HEK293 (cell line): ENCODE data around the gene NTF4.
"Not testable (repeated sequence)": the region's sequence is repeated elsewhere in the genome, so short reads cannot be mapped to it uniquely, and the experiment has no call there.

Experiments
- CTCF ChIA-PET: fragments of 350-600 bp; formaldehyde crosslinking; extraction: SDS; loops from one replicate; lab custom pipeline; 2021; ENCODE audit warnings: antibody characterized with exemption; lab: Yijun Ruan, JAX
- POLR2A ChIA-PET: fragments of 300-600 bp; formaldehyde crosslinking; extraction: SDS; loops from one replicate; lab custom pipeline; 2020; ENCODE audit warnings: antibody characterized with exemption, inconsistent platforms; lab: Yijun Ruan, JAX
- H3K27ac ChIP-seq: fragments of 200-500 bp; sonication (Bioruptor generic); 2 replicates; pipeline ENCODE4 v1.5.1; 2014; ENCODE audit warnings: low read depth, low read length, control low read depth, inconsistent platforms; ENCODE audit errors: extremely low read depth
- H3K36me3 ChIP-seq, 2 experiments: fragments of 200-500 bp in 1 of 2; sonication (Bioruptor generic) in 1 of 2; 1 replicate in 1 of 2; 2 replicates in 1 of 2; pipeline ENCODE4 v1.5.1; 2014 to 2017; ENCODE audit warnings: inconsistent platforms in 2 of 2, low read length in 2 of 2; ENCODE audit not compliant: control insufficient read depth in 2 of 2, insufficient read depth in 1 of 2
- H3K4me1 ChIP-seq: fragments of 200-500 bp; sonication (Bioruptor generic); 2 replicates; pipeline ENCODE4 v1.5.1; 2014; ENCODE audit warnings: mild to moderate bottlenecking, low read length, inconsistent platforms; ENCODE audit not compliant: control insufficient read depth, insufficient read depth
- H3K4me3 ChIP-seq: 2 replicates; pipeline ENCODE4 v1.5.1; 2011; ENCODE audit warnings: low read depth, mild to moderate bottlenecking, control low read depth, low read length, moderate library complexity
- H3K9me3 ChIP-seq: fragments of 200-500 bp; sonication (Bioruptor generic); 2 replicates; pipeline ENCODE4 v1.5.1; 2014; ENCODE audit warnings: low read depth, low read length, inconsistent platforms; ENCODE audit not compliant: control insufficient read depth, insufficient read depth
- BCL11A ChIP-seq: fragments of 450-650 bp; formaldehyde crosslinking; IDR thresholded peaks from 2 replicates; pipeline ENCODE4 v1.5.1; 2016; ENCODE audit warnings: low read depth, missing biosample characterization, missing genetic modification characterization
- GLIS1 ChIP-seq: fragments of 450-650 bp; formaldehyde crosslinking; IDR thresholded peaks from 2 replicates; pipeline ENCODE4 v1.5.1; 2016; ENCODE audit warnings: missing biosample characterization, missing genetic modification characterization
- KLF8 ChIP-seq: fragments of 450-650 bp; formaldehyde crosslinking; IDR thresholded peaks from 2 replicates; pipeline ENCODE4 v1.5.1; 2016; ENCODE audit warnings: missing biosample characterization, missing genetic modification characterization
- OVOL3 ChIP-seq: fragments of 450-650 bp; formaldehyde crosslinking; IDR thresholded peaks from 2 replicates; pipeline ENCODE4 v1.5.1; 2016; ENCODE audit warnings: missing biosample characterization, missing genetic modification characterization
- SETDB1 ChIP-seq: IDR thresholded peaks from one replicate; pipeline ENCODE4 v1.6.1; 2017; ENCODE audit warnings: mild to moderate bottlenecking, low read length, moderate library complexity, mixed read lengths; ENCODE audit not compliant: insufficient read length
- SP2 ChIP-seq: fragments of 450-650 bp; formaldehyde crosslinking; IDR thresholded peaks from 2 replicates; pipeline ENCODE4 v1.5.1; 2016; ENCODE audit warnings: missing biosample characterization, missing genetic modification characterization
- ZBTB1 ChIP-seq: fragments of 450-650 bp; formaldehyde crosslinking; IDR thresholded peaks from 2 replicates; pipeline ENCODE4 v1.5.1; 2016; ENCODE audit warnings: missing biosample characterization, missing genetic modification characterization
- ZBTB21 ChIP-seq: fragments of 450-650 bp; formaldehyde crosslinking; IDR thresholded peaks from 2 replicates; pipeline ENCODE4 v1.5.1; 2017; ENCODE audit warnings: missing biosample characterization, missing genetic modification characterization
- ZIC2 ChIP-seq: fragments of 450-650 bp; formaldehyde crosslinking; IDR thresholded peaks from 2 replicates; pipeline ENCODE4 v1.5.1; 2016; ENCODE audit warnings: missing biosample characterization, missing genetic modification characterization
- ZNF121 ChIP-seq: fragments of 450-650 bp; formaldehyde crosslinking; IDR thresholded peaks from 2 replicates; pipeline ENCODE4 v1.5.1; 2016; ENCODE audit warnings: missing biosample characterization, missing genetic modification characterization
- ZNF324 ChIP-seq: fragments of 450-650 bp; formaldehyde crosslinking; IDR thresholded peaks from 2 replicates; pipeline ENCODE4 v1.5.1; 2016; ENCODE audit warnings: missing biosample characterization, missing genetic modification characterization
- ZNF37A ChIP-seq: fragments of 450-650 bp; IDR thresholded peaks from 2 replicates; pipeline ENCODE4 v1.5.1; 2018; ENCODE audit warnings: missing biosample characterization, missing genetic modification characterization
- ZNF514 ChIP-seq: fragments of 450-650 bp; formaldehyde crosslinking; IDR thresholded peaks from 2 replicates; pipeline ENCODE4 v1.5.1; 2016; ENCODE audit warnings: missing biosample characterization, missing genetic modification characterization
- ZNF549 ChIP-seq: fragments of 450-650 bp; IDR thresholded peaks from 2 replicates; pipeline ENCODE4 v1.5.1; 2018; ENCODE audit warnings: missing biosample characterization, missing genetic modification characterization, mild to moderate bottlenecking, inconsistent platforms, moderate library complexity
- ZNF76 ChIP-seq: fragments of 450-650 bp; formaldehyde crosslinking; IDR thresholded peaks from 2 replicates; pipeline ENCODE4; 2016; ENCODE audit warnings: low read depth, missing biosample characterization, missing genetic modification characterization, borderline replicate concordance
- TF ChIP-seq, protein P1 (sequence below): fragments of 450-650 bp; formaldehyde crosslinking; IDR thresholded peaks from 2 replicates; pipeline ENCODE4 v1.5.1; 2016; ENCODE audit warnings: missing biosample characterization, missing genetic modification characterization
- TF ChIP-seq, protein P2 (sequence below): fragments of 450-650 bp; formaldehyde crosslinking; IDR thresholded peaks from 2 replicates; pipeline ENCODE4 v1.5.0; 2017; ENCODE audit warnings: missing biosample characterization, missing genetic modification characterization, borderline replicate concordance
- TF ChIP-seq, protein P3 (sequence below): fragments of 450-650 bp; formaldehyde crosslinking; IDR thresholded peaks from 2 replicates; pipeline ENCODE4 v1.5.1; 2016; ENCODE audit warnings: missing biosample characterization, missing genetic modification characterization
- TF ChIP-seq, protein P4 (sequence below): fragments of 450-650 bp; formaldehyde crosslinking; IDR thresholded peaks from 2 replicates; pipeline ENCODE4 v1.5.1; 2016; ENCODE audit warnings: missing biosample characterization, missing genetic modification characterization
- TF ChIP-seq, protein P5 (sequence below): fragments of 450-650 bp; formaldehyde crosslinking; IDR thresholded peaks from 2 replicates; pipeline ENCODE4 v1.5.1; 2016; ENCODE audit warnings: missing biosample characterization, missing genetic modification characterization
- TF ChIP-seq, protein P6 (sequence below): fragments of 450-650 bp; formaldehyde crosslinking; IDR thresholded peaks from 2 replicates; pipeline ENCODE4 v1.5.1; 2016; ENCODE audit warnings: missing biosample characterization, missing genetic modification characterization

NTF4 gene

DNA sequence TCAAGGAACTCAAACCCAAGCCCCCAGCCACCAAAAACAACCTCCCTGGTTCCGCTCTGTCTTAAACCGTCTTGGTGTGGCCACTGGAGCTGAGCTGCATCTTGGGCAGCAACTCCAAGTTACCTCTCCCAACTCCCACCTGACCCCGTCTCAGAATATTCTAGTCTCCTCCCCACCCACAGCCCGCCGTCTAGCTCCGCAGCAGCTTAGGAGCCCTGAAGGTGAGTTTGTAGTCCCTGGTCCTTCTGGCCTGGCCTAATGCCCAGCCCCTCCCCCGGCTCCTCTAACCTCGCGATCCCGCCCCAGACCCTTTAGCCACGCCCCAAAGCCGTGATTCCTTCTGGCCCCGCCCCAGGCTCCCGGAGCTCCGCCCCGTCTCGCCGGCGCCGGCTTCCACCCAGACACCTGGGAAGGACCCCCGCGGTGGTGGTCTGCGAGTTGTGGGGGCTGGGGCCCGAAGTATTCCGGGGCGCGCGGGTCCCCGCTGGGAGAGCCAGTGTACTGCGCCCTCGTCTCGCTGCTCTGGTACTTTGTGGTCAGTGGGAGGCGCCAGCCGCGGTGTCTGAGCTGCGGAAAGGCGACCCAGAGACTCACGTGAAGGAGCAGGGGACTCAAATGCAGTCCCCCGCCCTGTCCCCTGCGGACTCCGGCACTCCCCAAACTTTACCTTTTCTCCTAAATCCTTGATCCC is 45.2 kb downstream of the NTF4 start (continued):
- no peak for TF ChIP-seq ZBTB21 (tag by site-specific recombination)
- TF ChIP-seq ZNF324 (tag by site-specific recombination), result no peak
- TF ChIP-seq KLF8, result peak; percentile 19; the same call in 1 of the 2 replicates
- TF ChIP-seq ZNF549, result no peak
- TF ChIP-seq, protein P1, sequence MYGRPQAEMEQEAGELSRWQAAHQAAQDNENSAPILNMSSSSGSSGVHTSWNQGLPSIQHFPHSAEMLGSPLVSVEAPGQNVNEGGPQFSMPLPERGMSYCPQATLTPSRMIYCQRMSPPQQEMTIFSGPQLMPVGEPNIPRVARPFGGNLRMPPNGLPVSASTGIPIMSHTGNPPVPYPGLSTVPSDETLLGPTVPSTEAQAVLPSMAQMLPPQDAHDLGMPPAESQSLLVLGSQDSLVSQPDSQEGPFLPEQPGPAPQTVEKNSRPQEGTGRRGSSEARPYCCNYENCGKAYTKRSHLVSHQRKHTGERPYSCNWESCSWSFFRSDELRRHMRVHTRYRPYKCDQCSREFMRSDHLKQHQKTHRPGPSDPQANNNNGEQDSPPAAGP, result no peak
- no peak for TF ChIP-seq ZNF121 (tag by site-specific recombination)
- TF ChIP-seq ZNF514 (tag by site-specific recombination), result no peak
- TF ChIP-seq, protein P2, sequence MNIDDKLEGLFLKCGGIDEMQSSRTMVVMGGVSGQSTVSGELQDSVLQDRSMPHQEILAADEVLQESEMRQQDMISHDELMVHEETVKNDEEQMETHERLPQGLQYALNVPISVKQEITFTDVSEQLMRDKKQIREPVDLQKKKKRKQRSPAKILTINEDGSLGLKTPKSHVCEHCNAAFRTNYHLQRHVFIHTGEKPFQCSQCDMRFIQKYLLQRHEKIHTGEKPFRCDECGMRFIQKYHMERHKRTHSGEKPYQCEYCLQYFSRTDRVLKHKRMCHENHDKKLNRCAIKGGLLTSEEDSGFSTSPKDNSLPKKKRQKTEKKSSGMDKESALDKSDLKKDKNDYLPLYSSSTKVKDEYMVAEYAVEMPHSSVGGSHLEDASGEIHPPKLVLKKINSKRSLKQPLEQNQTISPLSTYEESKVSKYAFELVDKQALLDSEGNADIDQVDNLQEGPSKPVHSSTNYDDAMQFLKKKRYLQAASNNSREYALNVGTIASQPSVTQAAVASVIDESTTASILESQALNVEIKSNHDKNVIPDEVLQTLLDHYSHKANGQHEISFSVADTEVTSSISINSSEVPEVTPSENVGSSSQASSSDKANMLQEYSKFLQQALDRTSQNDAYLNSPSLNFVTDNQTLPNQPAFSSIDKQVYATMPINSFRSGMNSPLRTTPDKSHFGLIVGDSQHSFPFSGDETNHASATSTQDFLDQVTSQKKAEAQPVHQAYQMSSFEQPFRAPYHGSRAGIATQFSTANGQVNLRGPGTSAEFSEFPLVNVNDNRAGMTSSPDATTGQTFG, result no peak
- peak; percentile 36; the same call in 1 of the 2 replicates for TF ChIP-seq GLIS1 (tag by site-specific recombination)
- TF ChIP-seq, protein P3, sequence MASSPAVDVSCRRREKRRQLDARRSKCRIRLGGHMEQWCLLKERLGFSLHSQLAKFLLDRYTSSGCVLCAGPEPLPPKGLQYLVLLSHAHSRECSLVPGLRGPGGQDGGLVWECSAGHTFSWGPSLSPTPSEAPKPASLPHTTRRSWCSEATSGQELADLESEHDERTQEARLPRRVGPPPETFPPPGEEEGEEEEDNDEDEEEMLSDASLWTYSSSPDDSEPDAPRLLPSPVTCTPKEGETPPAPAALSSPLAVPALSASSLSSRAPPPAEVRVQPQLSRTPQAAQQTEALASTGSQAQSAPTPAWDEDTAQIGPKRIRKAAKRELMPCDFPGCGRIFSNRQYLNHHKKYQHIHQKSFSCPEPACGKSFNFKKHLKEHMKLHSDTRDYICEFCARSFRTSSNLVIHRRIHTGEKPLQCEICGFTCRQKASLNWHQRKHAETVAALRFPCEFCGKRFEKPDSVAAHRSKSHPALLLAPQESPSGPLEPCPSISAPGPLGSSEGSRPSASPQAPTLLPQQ (tag by site-specific recombination), result no peak
- TF ChIP-seq SETDB1, result no peak
- TF ChIP-seq ZIC2, result peak; percentile 34; the same call in 1 of the 2 replicates
- TF ChIP-seq OVOL3, result no peak
- TF ChIP-seq BCL11A (tag by site-specific recombination), result no peak
- TF ChIP-seq, protein P4, sequence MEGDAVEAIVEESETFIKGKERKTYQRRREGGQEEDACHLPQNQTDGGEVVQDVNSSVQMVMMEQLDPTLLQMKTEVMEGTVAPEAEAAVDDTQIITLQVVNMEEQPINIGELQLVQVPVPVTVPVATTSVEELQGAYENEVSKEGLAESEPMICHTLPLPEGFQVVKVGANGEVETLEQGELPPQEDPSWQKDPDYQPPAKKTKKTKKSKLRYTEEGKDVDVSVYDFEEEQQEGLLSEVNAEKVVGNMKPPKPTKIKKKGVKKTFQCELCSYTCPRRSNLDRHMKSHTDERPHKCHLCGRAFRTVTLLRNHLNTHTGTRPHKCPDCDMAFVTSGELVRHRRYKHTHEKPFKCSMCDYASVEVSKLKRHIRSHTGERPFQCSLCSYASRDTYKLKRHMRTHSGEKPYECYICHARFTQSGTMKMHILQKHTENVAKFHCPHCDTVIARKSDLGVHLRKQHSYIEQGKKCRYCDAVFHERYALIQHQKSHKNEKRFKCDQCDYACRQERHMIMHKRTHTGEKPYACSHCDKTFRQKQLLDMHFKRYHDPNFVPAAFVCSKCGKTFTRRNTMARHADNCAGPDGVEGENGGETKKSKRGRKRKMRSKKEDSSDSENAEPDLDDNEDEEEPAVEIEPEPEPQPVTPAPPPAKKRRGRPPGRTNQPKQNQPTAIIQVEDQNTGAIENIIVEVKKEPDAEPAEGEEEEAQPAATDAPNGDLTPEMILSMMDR (tag by site-specific recombination), result peak; percentile 33; the same call in 1 of the 2 replicates
- TF ChIP-seq ZBTB1 (tag by site-specific recombination), result no peak
- TF ChIP-seq ZNF37A (tag by site-specific recombination), result no peak
- TF ChIP-seq, protein P5, sequence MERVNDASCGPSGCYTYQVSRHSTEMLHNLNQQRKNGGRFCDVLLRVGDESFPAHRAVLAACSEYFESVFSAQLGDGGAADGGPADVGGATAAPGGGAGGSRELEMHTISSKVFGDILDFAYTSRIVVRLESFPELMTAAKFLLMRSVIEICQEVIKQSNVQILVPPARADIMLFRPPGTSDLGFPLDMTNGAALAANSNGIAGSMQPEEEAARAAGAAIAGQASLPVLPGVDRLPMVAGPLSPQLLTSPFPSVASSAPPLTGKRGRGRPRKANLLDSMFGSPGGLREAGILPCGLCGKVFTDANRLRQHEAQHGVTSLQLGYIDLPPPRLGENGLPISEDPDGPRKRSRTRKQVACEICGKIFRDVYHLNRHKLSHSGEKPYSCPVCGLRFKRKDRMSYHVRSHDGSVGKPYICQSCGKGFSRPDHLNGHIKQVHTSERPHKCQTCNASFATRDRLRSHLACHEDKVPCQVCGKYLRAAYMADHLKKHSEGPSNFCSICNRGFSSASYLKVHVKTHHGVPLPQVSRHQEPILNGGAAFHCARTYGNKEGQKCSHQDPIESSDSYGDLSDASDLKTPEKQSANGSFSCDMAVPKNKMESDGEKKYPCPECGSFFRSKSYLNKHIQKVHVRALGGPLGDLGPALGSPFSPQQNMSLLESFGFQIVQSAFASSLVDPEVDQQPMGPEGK, result 0 out of 2 replicates have a peak, but pooled peaks have one; percentile 15
- TF ChIP-seq, protein P6, sequence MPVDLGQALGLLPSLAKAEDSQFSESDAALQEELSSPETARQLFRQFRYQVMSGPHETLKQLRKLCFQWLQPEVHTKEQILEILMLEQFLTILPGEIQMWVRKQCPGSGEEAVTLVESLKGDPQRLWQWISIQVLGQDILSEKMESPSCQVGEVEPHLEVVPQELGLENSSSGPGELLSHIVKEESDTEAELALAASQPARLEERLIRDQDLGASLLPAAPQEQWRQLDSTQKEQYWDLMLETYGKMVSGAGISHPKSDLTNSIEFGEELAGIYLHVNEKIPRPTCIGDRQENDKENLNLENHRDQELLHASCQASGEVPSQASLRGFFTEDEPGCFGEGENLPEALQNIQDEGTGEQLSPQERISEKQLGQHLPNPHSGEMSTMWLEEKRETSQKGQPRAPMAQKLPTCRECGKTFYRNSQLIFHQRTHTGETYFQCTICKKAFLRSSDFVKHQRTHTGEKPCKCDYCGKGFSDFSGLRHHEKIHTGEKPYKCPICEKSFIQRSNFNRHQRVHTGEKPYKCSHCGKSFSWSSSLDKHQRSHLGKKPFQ (tag by site-specific recombination), result no peak
- peak; percentile 44; the same call in 1 of the 2 replicates for TF ChIP-seq SP2
- no peak for TF ChIP-seq ZNF76

DNA sequence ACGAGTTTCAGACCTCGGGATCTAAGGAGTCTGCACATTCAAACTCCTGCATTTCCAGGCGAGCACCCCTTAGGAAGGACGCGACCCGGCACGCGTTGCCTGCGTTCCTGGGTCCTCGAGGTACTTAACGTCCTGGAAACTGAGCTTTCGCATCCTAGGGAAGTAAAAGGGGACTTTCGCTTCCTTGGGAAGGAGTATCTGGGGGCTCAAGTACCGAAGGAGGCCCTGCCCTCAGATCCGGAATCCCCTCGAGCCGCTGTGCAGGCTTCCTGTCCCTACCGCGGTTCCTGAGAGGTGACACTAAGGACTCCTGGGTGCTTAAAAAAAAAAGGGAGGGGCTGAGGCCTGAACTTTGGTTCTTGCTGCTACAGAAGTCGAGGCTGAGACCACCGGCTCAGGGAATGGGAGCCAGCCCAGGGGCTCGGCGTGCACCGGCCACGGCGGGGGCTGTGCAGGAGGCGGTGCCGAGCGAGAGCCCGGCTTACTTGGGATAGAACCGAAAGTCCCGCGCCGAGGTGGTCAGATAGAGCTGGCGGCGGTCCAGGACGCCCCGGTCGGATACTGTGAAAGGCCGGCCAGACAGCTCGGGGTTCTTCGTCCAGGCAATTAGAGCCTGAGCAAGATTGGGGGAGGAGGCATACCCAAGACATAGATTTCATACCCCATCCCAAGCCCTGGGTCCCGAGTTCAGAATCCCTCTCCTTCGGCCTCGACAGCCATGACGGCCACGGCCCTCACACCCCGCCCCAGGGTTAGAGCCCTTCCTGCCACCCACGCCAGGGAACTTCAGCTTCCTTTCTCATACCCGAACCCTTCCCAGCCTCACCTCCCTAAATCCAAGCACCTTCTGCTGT is 46.0 kb downstream of the NTF4 start:
- ChIA-PET POLR2A (interaction anchor here (1.2 to 3.4 kb wide), 5 partner anchors 19 to 39 kb away, joined by 3 to 20 read pairs (median 5); partner anchors contain the start of genes GYS1 and RUVBL2), CTCF (interaction anchor here (0.7 to 3.1 kb wide), 17 partner anchors 10 to 230 kb away, joined by 3 to 26 read pairs (median 4); partner anchors contain the start of genes CGB2, GYS1 and RUVBL2)
- H3K4me1 ChIP-seq, H3K27ac ChIP-seq, H3K9me3 ChIP-seq, H3K4me3 ChIP-seq: not testable (repeated sequence)
- H3K36me3 ChIP-seq, result peaks cover 4 to 27% of the 10 kb centered on the region in 2 experiments; a peak in 2 of 3 replicates
